ENCODE results near the gene NT5DC1.

GRCh38 chr6:116101302-116101718 is 657 bp downstream of the NT5DC1 start:
- TF ChIP-seq CTCF (IDR thresholded peaks at IDR 0.05 in 2 of 3, conservative IDR thresholded peaks at IDR 0.05 in 1 of 3; ENCODE audit: borderline replicate concordance in 1 of 3, insufficient read depth in 1 of 3, low read depth in 2 of 3, low read length in 2 of 3) (no peak), MAX (IDR thresholded peaks at IDR 0.05) (no peak), YY1 (IDR thresholded peaks at IDR 0.05; ENCODE audit: extremely low read depth, insufficient replicate concordance, low read depth, low read length) (no peak), SRF (IDR thresholded peaks at IDR 0.05; ENCODE audit: low read depth) (no peak)
